SH-SY5Y (cell line): ENCODE measurements around the gene MYLK.

Experiments
- GATA2 ChIP-seq: IDR thresholded peaks from 2 replicates; pipeline ENCODE4 v1.6.1; 2011; ENCODE audit warnings: mild to moderate bottlenecking, low read depth, low read length
- GATA3 ChIP-seq: IDR thresholded peaks from 2 replicates; pipeline ENCODE4 v1.6.1; 2011; ENCODE audit warnings: low read depth, mild to moderate bottlenecking, low read length, moderate library complexity

DNA sequence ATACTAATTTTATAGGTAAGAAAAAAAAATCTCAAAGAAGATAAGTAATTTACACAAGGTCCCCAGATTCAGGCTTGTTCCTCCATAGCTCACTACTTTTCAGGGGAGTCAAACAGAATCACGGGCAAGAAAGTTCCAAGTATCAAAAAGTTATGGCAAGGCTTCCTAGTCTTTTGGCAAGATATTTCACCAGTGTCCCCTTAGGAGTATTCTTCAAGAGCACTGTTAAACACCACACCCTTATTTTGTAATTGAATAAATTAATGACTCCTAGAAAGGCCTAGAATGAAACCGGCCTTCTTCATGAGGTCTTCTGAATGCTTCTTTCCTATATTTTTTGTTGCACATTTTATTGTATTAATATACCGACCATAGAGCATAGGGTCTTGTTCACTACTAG, 109.7 kb downstream of the MYLK start:
- no peak for TF ChIP-seq GATA3
- TF ChIP-seq GATA2 = no peak
